Neutrophil (primary cell): ENCODE results near the gene DPEP3.
"Not testable (repeated sequence)": the region's sequence is repeated elsewhere in the genome, so short reads cannot be mapped to it uniquely, and the experiment has no call there.

Experiments
- H3K27ac ChIP-seq: fragments of 200-600 bp; sonication (generic); 2 replicates; pipeline ENCODE4 v1.5.1; 2016; ENCODE audit warnings: mild to moderate bottlenecking, moderate library complexity
- H3K27me3 ChIP-seq: fragments of 200-600 bp; sonication (generic); 2 replicates; pipeline ENCODE4 v1.6.0; 2016; ENCODE audit warnings: mild to moderate bottlenecking
- H3K36me3 ChIP-seq: fragments of 200-600 bp; sonication (generic); 2 replicates; pipeline ENCODE4 v1.5.1; 2017
- H3K4me1 ChIP-seq, 2 experiments: fragments of 200-600 bp in 1 of 2; sonication (generic) in 1 of 2; 1 replicate in 1 of 2; 2 replicates in 1 of 2; pipeline versions ENCODE4 v1.5.1 to v1.6.1; 2013 to 2016; ENCODE audit warnings: low read depth in 1 of 2, low read length in 1 of 2, mild to moderate bottlenecking in 1 of 2, moderate library complexity in 1 of 2; ENCODE audit not compliant: control insufficient read depth in 1 of 2, insufficient read depth in 1 of 2
- H3K4me3 ChIP-seq, 2 experiments: fragments of 200-600 bp in 1 of 2; sonication (generic) in 1 of 2; 1 replicate in 1 of 2; 2 replicates in 1 of 2; pipeline ENCODE4 v1.5.1; 2013 to 2016; ENCODE audit warnings: low read depth in 1 of 2, low read length in 1 of 2, mild to moderate bottlenecking in 1 of 2, moderate library complexity in 1 of 2
- H3K9me3 ChIP-seq: fragments of 200-600 bp; sonication (generic); 2 replicates; pipeline ENCODE4 v1.5.1; 2016
- CTCF ChIP-seq: fragments of 200-600 bp; sonication (generic); IDR thresholded peaks from 2 replicates; pipeline ENCODE4 v1.5.1; 2016; ENCODE audit warnings: antibody characterized with exemption

DPEP3 gene

GRCh38 chr16:67996666-67997065 lies 16.4 kb upstream of the DPEP3 start:
- Histone ChIP-seq H3K27me3 (no peaks in the 10 kb centered on the region), H3K4me3 (peak overlapping the region in 1 of 2 experiments; percentile 74), H3K27ac (peak overlapping the region; percentile 100), H3K4me1 (peaks cover 84 to 86% of the 10 kb centered on the region in 2 experiments), H3K9me3 (no peaks in the 10 kb centered on the region), H3K36me3 (peaks cover 41% of the 10 kb centered on the region)
- no peak for TF ChIP-seq CTCF

- no peaks in the 10 kb centered on the region for H3K27me3 ChIP-seq
- no peak for TF ChIP-seq CTCF
- peaks cover 53% of the 10 kb centered on the region for H3K36me3 ChIP-seq
- no peaks in the 10 kb centered on the region for H3K9me3 ChIP-seq
- peak overlapping the region; percentile 100 for H3K27ac ChIP-seq
- peaks cover 73% of the 10 kb centered on the region in 2 experiments for H3K4me1 ChIP-seq
- H3K4me3 ChIP-seq: peak overlapping the region; percentile 12 to 77
These were observed 15.1 kb upstream of the DPEP3 start for GRCh38 chr16:67995423-67995822.

GRCh38 chr16:67994040-67994408 lies 13.7 kb upstream of the DPEP3 start:
- Histone ChIP-seq H3K4me3 (peak overlapping the region; percentile 70 to 77), H3K27ac (peak overlapping the region; percentile 100)
- H3K9me3 ChIP-seq: not testable (repeated sequence)

GRCh38 chr16:67993207-67994039 lies 13.1 kb upstream of the DPEP3 start:
- Histone ChIP-seq H3K4me3 (peak overlapping the region; percentile 70 to 77), H3K9me3 (no peaks in the 10 kb centered on the region), H3K27me3 (no peaks in the 10 kb centered on the region), H3K4me1 (peaks cover 62 to 73% of the 10 kb centered on the region in 2 experiments), H3K36me3 (peaks cover 70% of the 10 kb centered on the region), H3K27ac (peak overlapping the region; percentile 100)
- TF ChIP-seq CTCF: peak; percentile 97

More at GRCh38 chr16:67994040-67994408, 13.7 kb upstream of the DPEP3 start:
- H3K27me3 ChIP-seq: not testable (repeated sequence)
- Histone ChIP-seq H3K4me1 (peaks cover 62 to 70% of the 10 kb centered on the region in 2 experiments), H3K36me3 (peaks cover 67% of the 10 kb centered on the region)

- Histone ChIP-seq H3K9me3 (no peaks in the 10 kb centered on the region), H3K27me3 (no peaks in the 10 kb centered on the region), H3K27ac (peak overlapping the region; percentile 100), H3K4me3 (peak overlapping the region; percentile 70 to 77), H3K36me3 (peaks cover 71% of the 10 kb centered on the region), H3K4me1 (peaks cover 56 to 66% of the 10 kb centered on the region in 2 experiments)
- no peak for TF ChIP-seq CTCF
These were observed 12.4 kb upstream of the DPEP3 start for GRCh38 chr16:67992661-67993206.

GRCh38 chr16:67990018-67990386 lies 9.7 kb upstream of the DPEP3 start:
- H3K27me3 ChIP-seq: no peaks in the 10 kb centered on the region
- peaks cover 69% of the 10 kb centered on the region for H3K36me3 ChIP-seq
- H3K9me3 ChIP-seq: no peaks in the 10 kb centered on the region
- peaks cover 35 to 39% of the 10 kb centered on the region in 2 experiments for H3K4me1 ChIP-seq
- H3K4me3 ChIP-seq: no peak overlapping the region
- no peak for TF ChIP-seq CTCF
- peak overlapping the region; percentile 48 for H3K27ac ChIP-seq
